M059J (cell line): ENCODE measurements around the gene MPP2. TPM values are rescaled to one million over a fixed set of nuclear protein-coding genes. Genes with fewer than 3 reads are reported as not detected.
"Not testable (repeated sequence)": the region's sequence is repeated elsewhere in the genome, so short reads cannot be mapped to it uniquely, and the experiment has no call there.

Experiments
- DNase-seq: peaks from one replicate; pipeline ENCODE4 v3.0.0-alpha.2; 2012; ENCODE audit warnings: low read depth
- total RNA-seq: library from RNA; depleted of rRNA; stranded (reverse); fragments of >200 nt; shearing (Covaris generic); gene quantifications from 2 replicates; pipeline ENCODE4 v1.2.3, GENCODE V29; 2014

MPP2 gene
- total RNA-seq, 1 experiment from 2014 or later: 4.4 TPM

DNA sequence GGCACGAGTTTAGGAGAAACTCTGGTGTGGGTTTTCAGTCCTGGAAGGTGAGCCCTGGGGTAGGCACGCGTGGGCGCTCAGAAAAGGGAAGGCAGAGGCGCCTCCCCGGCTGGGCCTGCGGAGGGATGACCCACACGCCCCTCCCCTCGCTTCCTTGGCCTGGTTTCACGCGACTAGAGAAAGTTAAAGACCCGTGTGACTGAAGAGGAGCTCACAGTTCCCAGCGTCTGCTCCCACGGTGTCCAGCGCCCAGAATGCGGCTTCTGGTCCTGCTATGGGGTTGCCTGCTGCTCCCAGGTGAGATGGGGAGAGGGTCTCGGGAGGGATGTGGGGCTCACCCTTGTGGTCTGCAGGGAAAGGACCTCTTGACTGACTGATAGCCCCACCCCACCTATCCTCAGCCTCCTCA is 60.4 kb downstream of the MPP2 start, which contains the start of gene CD300LG:
Gene CD300LG, plus strand, starts transcription at position 214 of the 409 bp plus-strand sequence. Its CDS starts 41 bp downstream, at position 255.
- DNase-seq: no peak

DNA sequence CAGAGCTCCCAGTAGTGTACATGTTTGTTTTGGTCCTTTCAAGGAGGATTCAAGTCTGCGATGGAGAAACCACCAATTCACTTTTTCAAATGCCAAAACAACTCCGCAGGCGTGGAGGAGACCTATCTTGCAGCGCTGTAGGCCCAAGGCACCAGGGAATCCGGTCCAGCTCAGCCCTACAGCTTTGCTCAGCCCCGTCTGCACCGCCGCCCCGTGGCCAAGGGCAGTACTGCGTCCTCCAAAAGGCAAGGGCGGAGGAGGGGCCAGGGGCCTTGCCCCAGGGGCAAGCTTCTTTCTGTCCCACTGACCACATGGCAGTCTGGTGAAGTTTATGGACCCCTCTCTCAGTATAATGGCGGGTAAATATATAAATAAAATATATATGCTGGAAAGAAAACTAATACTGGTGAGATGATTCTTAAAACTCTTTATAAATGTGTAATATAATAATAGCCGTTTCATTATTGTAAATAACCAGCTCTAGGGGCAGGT is 61.1 kb downstream of the MPP2 start:
- peak; percentile 52 for DNase-seq

DNA sequence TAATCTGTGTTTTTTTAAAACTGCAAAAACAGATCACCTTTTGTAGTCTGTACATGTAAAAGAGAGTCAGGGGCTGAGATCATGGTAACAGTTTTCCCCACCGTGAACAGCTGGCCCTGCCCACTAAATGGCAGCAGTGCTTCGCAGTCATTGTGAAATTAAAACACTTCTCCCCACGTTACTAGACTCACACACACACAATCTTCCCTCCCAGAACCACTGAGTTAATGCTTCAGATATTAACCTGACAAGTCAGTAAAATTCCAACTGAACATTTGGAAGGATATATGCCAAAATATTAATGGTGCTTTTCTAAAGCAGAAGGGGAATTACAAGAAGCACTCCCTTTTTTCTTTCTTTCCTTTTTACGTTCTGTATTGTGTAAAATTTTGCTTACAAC is 61.6 kb downstream of the MPP2 start:
- DNase-seq: no peak

DNA sequence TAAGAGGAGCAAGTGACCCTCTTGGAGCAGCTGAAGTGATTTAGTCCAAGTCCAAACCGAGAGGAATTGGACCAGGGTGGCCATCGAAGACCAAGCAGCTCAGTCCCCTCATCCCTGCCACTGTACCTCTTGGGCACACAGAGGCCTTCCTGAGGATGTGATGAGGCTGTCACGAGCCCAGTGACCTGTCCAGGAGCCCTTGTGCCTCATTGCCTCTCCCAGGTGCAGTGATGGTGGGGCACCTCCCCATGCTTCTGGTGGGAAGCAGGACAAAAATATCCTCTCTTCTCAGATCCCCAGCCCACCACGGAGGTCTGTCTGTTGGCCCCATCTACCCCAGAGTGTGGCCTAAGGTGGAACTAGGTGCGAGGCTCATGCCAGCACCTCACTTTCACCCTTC is 63.1 kb downstream of the MPP2 start:
- no peak for DNase-seq

DNA sequence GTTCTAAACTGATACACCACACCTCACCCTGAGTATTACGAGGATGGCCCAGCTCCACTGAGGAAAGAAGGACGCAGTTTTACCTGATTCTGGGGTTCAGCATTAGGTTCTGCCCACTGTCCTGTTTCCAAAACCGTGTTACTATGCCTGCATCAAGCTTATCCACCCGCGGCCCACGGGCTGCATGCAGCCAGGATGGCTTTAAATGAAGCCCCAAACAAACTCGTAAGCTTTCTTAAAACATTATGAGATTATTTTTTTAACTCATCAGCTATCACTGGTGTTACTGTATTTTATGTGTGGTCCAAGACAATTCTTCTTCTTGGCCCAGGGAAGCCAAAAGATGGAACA is 64.4 kb downstream of the MPP2 start:
- DNase-seq: no peak

DNA sequence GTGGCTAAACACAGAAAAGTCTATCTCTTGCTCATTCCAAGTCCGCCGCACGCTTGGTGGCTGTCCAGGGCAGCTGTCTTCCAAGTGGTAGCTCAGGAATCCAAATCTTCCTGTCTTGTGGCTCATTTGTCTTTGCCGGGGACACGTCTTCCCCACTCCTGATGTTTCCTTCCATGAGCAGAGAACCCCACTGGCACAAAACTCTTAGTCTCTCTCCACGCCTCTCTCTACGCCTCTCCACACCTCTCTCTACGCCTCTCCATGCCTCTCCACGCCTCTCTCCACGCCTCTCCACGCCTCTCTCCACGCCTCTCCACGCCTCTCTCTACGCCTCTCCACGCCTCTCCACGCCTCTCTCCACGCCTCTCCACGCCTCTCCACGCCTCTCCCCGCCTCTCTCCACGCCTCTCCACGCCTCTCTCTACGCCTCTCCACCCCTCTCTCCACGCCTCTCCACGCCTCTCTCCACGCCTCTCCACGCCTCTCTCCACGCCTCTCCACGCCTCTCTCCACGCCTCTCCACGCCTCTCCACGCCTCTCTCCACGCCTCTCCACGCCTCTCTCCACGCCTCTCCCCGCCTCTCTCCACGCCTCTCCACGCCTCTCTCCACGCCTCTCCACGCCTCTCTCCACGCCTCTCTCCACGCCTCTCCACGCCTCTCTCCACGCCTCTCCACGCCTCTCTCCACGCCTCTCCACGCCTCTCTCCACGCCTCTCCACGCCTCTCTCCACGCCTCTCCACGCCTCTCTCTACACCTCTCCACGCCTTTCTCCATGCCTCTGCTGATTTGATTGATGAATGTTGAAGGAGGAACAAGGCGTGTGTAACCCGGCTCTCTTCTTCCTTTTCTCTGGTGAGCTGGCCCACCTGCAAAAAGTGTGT is 65.0 kb downstream of the MPP2 start:
- DNase-seq: not testable (repeated sequence)

DNA sequence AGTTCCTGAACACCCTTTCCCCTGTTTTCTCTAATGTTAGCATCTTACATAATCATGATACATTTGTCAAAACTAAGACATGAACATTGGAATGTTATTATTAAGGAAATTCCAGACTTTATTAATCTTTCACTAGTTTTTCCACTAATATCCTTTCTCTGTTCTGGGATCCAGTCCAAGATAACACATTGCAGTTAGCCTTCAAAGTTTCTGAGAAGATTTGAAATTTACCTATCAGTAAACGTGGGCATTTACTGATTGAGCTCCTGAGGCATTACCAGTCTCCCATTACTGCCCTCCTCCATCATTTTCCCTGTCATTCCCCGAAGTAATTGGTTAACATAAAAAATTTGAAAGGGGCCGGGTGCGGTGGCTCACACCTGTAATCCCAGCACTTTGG is 66.1 kb downstream of the MPP2 start:
- DNase-seq: no peak

DNA sequence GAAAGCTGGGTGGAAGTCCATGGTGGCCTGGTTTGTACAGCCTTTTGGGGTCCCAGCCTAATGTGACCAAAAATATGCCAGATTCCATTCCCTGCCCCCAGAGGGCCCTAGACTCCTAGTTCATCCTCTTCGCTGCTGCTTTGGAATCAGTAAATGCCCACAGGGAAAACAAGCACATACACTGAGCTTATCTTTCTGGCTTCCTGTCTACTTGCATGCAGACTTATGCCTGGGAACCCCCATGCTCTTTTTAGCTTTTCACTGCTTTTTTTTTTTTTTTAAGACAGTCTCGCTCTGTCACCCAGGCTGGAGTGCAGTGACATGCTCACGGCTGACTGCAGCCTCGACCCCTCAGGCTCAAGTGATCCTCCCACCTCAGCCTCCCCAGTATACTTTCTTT is 66.5 kb downstream of the MPP2 start:
- peak; percentile 50 for DNase-seq

DNA sequence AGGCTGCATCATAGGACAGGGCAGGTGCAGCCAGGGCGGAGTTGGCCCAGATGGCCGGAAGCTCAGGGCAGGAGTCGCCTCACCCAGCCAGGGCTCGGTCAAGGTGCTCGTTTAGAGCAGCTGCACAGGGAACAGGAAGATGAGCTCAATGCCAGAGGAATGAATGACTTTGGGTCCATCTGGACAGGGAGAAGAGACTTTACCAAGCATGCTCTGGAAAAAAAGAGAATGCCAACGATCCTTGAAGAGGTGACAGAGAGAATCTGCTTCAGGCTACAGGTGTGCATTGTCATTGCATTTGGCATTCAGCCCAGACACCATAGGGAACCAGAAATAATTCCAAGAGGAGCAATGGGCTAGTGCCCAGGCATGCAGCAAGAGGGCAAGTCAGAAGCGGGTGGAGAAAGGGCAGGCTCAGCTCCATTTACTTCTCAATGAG is 67.6 kb downstream of the MPP2 start:
- DNase-seq: peak; percentile 36

DNA sequence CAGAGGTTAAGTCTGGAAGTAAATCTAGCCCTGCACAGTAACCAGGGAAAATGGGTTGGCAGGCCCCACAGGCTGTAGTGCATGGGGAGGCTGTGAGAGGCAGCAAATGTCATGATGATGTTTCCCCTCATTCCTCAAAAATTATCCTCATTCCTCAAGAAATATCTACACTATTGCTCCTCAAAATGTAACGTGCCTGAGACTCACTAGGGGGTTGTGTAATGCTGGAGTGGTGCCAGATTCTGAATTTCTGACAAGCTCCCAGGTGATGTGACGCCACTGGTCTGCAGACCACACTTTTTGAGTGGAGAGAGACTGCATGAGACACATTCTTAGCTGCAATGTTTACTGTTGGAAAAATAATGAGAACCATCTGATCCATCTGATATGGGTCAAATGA is 73.2 kb downstream of the MPP2 start:
- DNase-seq: no peak

DNA sequence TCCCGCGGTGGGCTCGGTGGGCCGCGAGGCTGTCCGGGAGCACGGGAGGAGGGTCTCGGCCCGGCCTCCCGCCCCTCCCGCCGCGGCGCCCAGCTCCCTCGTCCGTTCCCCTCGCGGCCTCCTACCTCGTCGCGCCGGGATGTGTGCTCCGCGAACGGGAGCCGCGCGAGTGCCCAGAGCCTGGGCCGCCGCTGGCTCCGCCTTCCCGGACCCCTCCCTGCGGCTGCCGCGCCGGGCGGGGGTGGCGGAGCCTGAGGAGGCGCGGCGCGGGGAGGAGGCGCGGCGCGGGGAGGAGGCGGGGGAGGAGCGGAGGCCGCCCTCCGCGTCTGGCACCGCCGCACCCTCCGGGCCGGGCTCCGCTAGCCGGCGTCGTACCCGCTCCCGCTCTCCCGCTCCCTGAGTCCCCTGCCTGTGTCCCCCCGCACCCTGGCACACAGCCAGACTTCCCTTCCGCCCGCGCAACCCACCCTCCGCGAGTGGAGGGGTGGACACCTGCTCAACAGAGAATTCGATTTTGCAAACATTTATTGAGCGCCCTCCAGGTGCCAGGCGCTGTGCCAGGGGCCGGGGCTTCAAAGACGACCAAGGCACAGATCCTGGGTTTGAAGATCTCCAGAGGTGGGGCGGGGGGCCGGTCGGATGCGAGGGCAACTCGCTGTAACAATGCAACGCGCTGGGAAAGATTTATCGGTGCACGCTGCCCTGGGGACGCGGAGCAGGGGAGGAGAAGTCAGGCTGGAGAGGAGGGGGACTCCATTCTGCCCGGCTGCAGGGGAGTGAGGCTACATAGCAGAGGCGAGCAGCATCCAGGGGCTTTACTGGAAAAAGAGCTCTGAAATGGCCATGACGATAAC is 74.1 kb downstream of the MPP2 start, which contains the start of gene MPP3:
Gene MPP3, minus strand, starts transcription at position 171 of the 854 bp plus-strand sequence. CDS start 1,240 bp downstream, outside the sequence.
- DNase-seq: peak; percentile 70

DNA sequence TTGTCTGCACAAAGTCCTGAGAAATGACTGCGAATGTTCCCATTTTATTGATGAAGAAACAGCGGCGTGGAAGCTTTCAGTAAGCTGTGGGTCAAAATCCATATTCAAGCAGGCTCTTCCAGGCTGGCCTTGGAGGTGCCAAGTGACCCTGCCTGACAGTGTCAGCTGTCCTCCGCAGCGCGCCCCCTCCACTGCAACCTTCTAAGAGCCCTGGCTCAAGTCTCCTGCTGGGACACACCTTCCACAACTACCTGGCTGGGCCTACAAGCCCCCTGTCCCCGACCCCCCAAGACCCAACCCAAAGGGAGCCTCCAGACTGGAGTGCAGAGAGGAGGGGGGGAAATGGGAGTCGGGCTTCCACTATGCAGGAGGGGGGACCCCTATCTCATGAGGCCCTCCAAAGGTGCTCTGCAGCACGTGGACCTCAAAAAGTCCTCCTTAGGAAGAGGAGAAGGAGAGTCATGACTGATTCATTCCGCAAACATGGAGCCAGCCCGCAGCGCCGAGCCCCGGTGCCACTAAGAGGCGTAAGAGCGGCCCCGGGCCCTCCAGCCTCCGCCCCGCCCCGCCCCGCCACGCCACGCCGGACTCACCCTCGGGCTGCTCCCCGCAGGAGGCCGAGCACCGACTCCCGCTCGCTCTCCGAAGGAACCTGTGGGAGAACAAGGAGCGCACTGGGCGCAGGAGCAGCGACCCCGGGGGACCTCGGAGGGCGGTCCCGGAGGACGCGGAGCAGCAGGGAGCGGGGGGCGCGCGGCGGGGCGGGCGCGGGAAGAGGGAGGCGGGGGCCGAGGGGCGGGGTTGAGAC is 75.0 kb downstream of the MPP2 start:
- DNase-seq: peak; percentile 79

DNA sequence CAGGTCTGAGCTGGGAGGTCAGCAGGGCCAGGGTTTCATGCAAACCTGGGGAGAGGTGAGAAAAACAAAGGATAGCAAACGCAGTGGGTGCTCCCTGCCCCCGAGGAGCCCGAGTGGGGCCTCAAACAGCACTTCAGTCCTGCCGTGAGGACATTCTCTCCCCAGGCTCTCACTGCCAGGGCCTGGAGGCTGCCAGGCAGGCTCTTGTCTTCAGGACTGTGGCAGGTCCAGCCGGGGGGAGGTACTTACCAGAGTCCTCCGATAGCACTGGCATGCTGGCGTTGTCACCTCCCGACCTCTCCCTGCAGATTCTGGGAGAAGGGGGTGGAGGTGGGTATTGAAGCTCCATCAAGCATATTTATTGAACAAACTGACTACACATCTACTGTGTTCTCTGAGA is 75.7 kb downstream of the MPP2 start:
- no peak for DNase-seq

DNA sequence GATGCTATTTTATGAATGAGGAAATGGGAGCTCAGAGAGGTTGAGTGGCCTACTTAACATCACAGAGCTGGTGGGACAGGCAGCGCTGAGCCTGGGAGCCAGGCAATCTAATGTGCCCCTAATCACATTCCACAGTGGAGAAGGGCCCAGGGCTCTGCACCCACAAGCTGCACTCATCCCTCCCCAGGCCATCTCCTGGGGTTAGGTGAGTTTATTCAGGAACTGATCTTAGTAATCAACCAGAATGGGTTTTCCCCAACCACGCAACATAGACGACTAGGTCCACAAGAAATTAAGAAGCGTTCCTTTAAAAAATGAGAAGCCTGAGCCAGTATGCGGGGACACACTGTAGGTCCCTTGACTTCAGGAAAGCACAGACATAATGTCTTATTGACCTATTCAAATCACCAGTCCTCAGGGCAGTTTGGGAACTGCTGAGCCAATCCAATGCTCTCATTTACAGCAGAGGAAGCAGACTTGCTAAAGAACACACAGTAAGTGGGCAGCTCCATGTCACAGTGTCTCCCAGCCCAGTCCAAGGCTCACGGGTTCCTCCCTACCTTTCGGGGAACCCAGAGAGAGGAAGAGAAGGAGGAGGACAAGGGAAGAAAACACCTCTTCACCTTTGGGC is 76.7 kb downstream of the MPP2 start:
- DNase-seq: no peak

DNA sequence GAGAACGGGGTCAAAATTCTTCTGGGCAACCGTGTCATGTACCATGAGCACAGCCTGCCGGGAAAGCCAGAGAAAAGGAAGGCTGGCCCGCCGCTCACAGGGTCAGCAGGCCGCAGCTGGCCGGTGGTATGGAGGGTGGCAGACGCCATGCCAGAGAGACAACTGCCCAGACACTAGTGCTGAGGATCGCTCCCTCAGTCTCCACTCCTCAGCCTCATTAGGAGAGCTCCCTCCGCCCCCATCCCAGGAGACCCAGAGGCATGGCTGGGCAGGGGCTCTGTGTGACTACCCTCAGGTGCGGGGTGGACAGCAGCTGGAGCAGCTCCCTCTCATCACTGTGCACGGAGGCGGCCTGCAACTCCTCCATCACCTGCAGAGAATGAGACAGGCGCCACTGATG is 77.6 kb downstream of the MPP2 start:
- no peak for DNase-seq

DNA sequence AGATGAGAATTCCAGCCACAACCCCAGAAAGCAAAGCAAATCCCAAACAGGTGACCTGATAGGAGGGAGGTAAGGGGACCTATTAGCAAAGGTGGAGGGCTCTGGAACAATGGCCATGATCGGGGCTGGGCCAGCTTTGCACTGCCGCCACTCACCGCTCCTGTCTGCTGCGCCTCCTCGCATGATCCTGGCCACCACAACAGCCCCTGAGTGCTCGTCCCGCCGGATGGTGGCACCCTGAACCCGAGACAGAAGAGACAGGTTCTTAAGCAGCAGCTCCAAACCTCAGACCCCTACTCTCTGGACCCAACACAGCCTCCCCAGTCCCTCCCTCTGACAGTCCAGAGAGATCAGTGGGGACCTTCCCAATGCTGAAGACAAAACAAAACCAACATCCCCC is 79.7 kb downstream of the MPP2 start:
- DNase-seq: no peak

DNA sequence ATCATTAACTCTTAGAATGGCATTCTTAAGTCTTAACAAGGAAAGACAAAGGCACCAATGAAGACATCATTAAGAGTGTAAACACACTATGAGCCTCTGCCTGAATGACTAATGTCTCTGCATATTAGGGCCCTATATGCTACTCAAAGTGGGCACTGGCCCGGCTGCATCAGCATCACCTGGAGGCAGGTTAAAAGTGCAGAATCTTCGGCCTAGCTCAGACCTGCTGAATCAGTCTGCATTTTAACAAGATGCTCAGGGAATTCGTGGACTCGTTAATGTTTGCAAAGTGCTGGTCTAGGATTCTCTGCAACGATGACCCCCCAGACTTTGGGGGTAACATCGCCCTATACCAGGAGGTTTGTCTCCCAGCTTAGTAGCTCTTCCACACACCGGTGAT is 81.1 kb downstream of the MPP2 start:
- DNase-seq: no peak

DNA sequence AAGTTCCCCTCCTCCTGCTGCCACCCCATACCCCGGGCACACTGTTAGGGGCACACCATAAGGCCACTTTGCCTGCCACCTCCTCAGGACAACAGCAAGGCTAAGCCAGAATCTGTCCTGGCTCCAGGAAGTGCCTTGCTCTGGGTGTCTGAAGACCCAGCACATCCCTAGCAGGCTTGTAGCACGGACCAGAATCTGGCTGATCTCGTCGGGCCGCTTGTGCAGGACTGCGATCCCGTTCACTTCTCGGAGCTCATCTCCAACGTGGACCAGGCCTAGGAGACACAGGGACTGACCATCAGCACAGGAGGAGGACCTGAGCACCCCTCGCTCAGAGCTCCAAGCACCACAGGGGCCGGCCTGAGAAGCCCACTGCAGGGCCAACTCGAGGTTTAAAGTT is 81.8 kb downstream of the MPP2 start:
- no peak for DNase-seq
